ENCODE data around the gene RNF144B. TPM values are rescaled to one million over a fixed set of nuclear protein-coding genes. Genes with fewer than 3 reads are reported as not detected.

RNF144B gene
- total and polyA plus RNA-seq, 8 donors = 1.7 to 81.7 (median 5.1) TPM

GRCh38 chr6:18388271-18388670 lies 1.1 kb downstream of the RNF144B start:
- peak overlapping the region; percentile 59 to 86 (median 75) for H3K27ac ChIP-seq
- no peaks in the 10 kb centered on the region for H3K27me3 ChIP-seq
- H3K36me3 ChIP-seq = no peaks in the 10 kb centered on the region
- no peaks in the 10 kb centered on the region for H3K9me3 ChIP-seq
- intact Hi-C loops (cut with DNase I; ENCODE audit: low total_unique reads) = no loop called here
- TF ChIP-seq POLR2AphosphoS5 (IDR thresholded peaks at IDR 0.05) = no peak
- TF ChIP-seq CTCF (IDR thresholded peaks at IDR 0.05) = no peak
- no peak for TF ChIP-seq POLR2A (IDR thresholded peaks at IDR 0.05)
- TF ChIP-seq EP300 (IDR thresholded peaks at IDR 0.05) = no peak
- 8 to 13% (median 11%) methylated on average over 3 of the region's 3 CpGs for WGBS, 5 donors
- H3K4me3 ChIP-seq = peak overlapping the region; percentile 48 to 63 (median 58)
- H3K4me1 ChIP-seq = peaks cover 25 to 72% (median 38%) of the 10 kb centered on the region in 4 donors
- DNase-seq = peak in 1 of 2 donors; percentile 7

- peak overlapping the region in 4 of 5 donors; percentile 59 to 86 (median 77) for H3K27ac ChIP-seq
These were observed 1.8 kb downstream of the RNF144B start for GRCh38 chr6:18388942-18389341.

GRCh38 chr6:18389479-18389878 lies 2.3 kb downstream of the RNF144B start:
- no peak for TF ChIP-seq POLR2AphosphoS5 (IDR thresholded peaks at IDR 0.05)
- TF ChIP-seq POLR2A (IDR thresholded peaks at IDR 0.05) = no peak
- no peak for TF ChIP-seq CTCF (IDR thresholded peaks at IDR 0.05)
- no peak for TF ChIP-seq EP300 (IDR thresholded peaks at IDR 0.05)
- H3K27me3 ChIP-seq = no peaks in the 10 kb centered on the region
- H3K4me1 ChIP-seq = peaks cover 25 to 79% (median 38%) of the 10 kb centered on the region in 4 donors
- no peak for DNase-seq
- H3K36me3 ChIP-seq = no peaks in the 10 kb centered on the region
- H3K9me3 ChIP-seq = no peaks in the 10 kb centered on the region
- intact Hi-C loops (cut with DNase I; ENCODE audit: low total_unique reads) = no loop called here
- H3K27ac ChIP-seq = peak overlapping the region in 4 of 5 donors; percentile 59 to 86 (median 77)
- peak overlapping the region; percentile 48 to 63 (median 58) for H3K4me3 ChIP-seq
- WGBS, 5 donors = 11 to 20% (median 16%) methylated on average over 2 of the region's 2 CpGs

More at GRCh38 chr6:18388942-18389341, 1.8 kb downstream of the RNF144B start:
- H3K4me1 ChIP-seq = peaks cover 25 to 78% (median 38%) of the 10 kb centered on the region in 4 donors
- peak overlapping the region; percentile 48 to 63 (median 58) for H3K4me3 ChIP-seq
- H3K9me3 ChIP-seq = no peaks in the 10 kb centered on the region
- no peaks in the 10 kb centered on the region for H3K27me3 ChIP-seq
- WGBS, 5 donors = 5 to 31% (median 13%) methylated on average over 1 of the region's 1 CpG
- TF ChIP-seq POLR2AphosphoS5 (IDR thresholded peaks at IDR 0.05) (peak in 1 of 3 donors; percentile 48), EP300 (IDR thresholded peaks at IDR 0.05) (no peak), CTCF (IDR thresholded peaks at IDR 0.05) (no peak)
- intact Hi-C loops (cut with DNase I; ENCODE audit: low total_unique reads) = no loop called here
- DNase-seq = peak in 1 of 2 donors; percentile 15
- H3K36me3 ChIP-seq = no peaks in the 10 kb centered on the region

- H3K36me3 ChIP-seq = no peaks in the 10 kb centered on the region
- H3K27me3 ChIP-seq = no peaks in the 10 kb centered on the region
- H3K4me3 ChIP-seq = peak overlapping the region in 2 of 4 donors; percentile 18 to 63
- intact Hi-C loops (cut with DNase I; ENCODE audit: low total_unique reads) = no loop called here
- DNase-seq = no peak
- 31 to 52% (median 44%) methylated on average over 2 of the region's 2 CpGs for WGBS, 5 donors
- TF ChIP-seq POLR2A (IDR thresholded peaks at IDR 0.05) = no peak
- TF ChIP-seq CTCF (IDR thresholded peaks at IDR 0.05) = no peak
- no peak for TF ChIP-seq POLR2AphosphoS5 (IDR thresholded peaks at IDR 0.05)
- TF ChIP-seq EP300 (IDR thresholded peaks at IDR 0.05) = no peak
- H3K9me3 ChIP-seq = no peaks in the 10 kb centered on the region
- H3K27ac ChIP-seq = peak overlapping the region in 1 of 5 donors; percentile 81
- peaks cover 25 to 75% (median 38%) of the 10 kb centered on the region in 4 donors for H3K4me1 ChIP-seq
These were observed 3.3 kb downstream of the RNF144B start for GRCh38 chr6:18390476-18390875.

Measured in stomach (tissue), 9 donors.